NCI-H2196 (cell line): ENCODE results near the gene CLCN3.
"Not testable (repeated sequence)": the region's sequence is repeated elsewhere in the genome, so short reads cannot be mapped to it uniquely, and the experiment has no call there.

Experiments used
- DNase-seq: peaks from one replicate; lab custom pipeline; 2025; ENCODE audit not compliant: unreplicated experiment; lab: John Stamatoyannopoulos, UW

CLCN3 gene

GRCh38 chr4:169689681-169690080 is 69.3 kb downstream of the CLCN3 start:
- DNase-seq: no peak

- DNase-seq: no peak
Observed at GRCh38 chr4:169690787-169691186, 70.4 kb downstream of the CLCN3 start.

GRCh38 chr4:169698331-169698730 is 78.0 kb downstream of the CLCN3 start:
- no peak for DNase-seq

GRCh38 chr4:169707958-169708643 is 87.7 kb downstream of the CLCN3 start:
- DNase-seq: no peak

- no peak for DNase-seq
Observed at GRCh38 chr4:169715826-169716225, 95.4 kb downstream of the CLCN3 start.

GRCh38 chr4:169716677-169717076 is 96.3 kb downstream of the CLCN3 start:
- DNase-seq: no peak

GRCh38 chr4:169720529-169720928 is 100.2 kb downstream of the CLCN3 start:
- no peak for DNase-seq

- no peak for DNase-seq
Observed at GRCh38 chr4:169723207-169723965, 103.0 kb downstream of the CLCN3 start.

- no peak for DNase-seq
Observed at GRCh38 chr4:169724260-169724659, 103.9 kb downstream of the CLCN3 start.

- DNase-seq: no peak
Observed at GRCh38 chr4:169727616-169728015, 107.2 kb downstream of the CLCN3 start.

GRCh38 chr4:169730564-169730963 is 110.2 kb downstream of the CLCN3 start:
- no peak for DNase-seq

GRCh38 chr4:169738604-169739003 is 118.2 kb downstream of the CLCN3 start:
- not testable (repeated sequence) for DNase-seq

- DNase-seq: no peak
Observed at GRCh38 chr4:169741569-169741968, 121.2 kb downstream of the CLCN3 start.

- no peak for DNase-seq
Observed at GRCh38 chr4:169744601-169745000, 124.2 kb downstream of the CLCN3 start.

GRCh38 chr4:169745291-169745690 is 124.9 kb downstream of the CLCN3 start:
- no peak for DNase-seq

- no peak for DNase-seq
Observed at GRCh38 chr4:169756971-169757574, 136.7 kb downstream of the CLCN3 start.

- DNase-seq: peak; percentile 81
Observed at GRCh38 chr4:169757575-169758184, 137.3 kb downstream of the CLCN3 start, which contains the start of gene HPF1. TSS of gene HPF1 (minus strand) at chr4:169757944. CDS start at chr4:169757877, 67 bp downstream.

GRCh38 chr4:169758401-169758962 is 138.1 kb downstream of the CLCN3 start:
- DNase-seq: no peak

GRCh38 chr4:169761846-169762245 is 141.5 kb downstream of the CLCN3 start:
- DNase-seq: no peak

- DNase-seq: no peak
Observed at GRCh38 chr4:169765835-169766234, 145.5 kb downstream of the CLCN3 start.

GRCh38 chr4:169766741-169767140 is 146.4 kb downstream of the CLCN3 start:
- DNase-seq: no peak
